Ovary (tissue), 9 donors: Measurements from ENCODE around the gene MLEC. TPM values are rescaled to one million over a fixed set of nuclear protein-coding genes. Genes with fewer than 3 reads are reported as not detected.

Experiments
- DNase-seq, 5 donors: peaks; one replicate each; pipeline ENCODE4 v3.0.0-alpha.2; 2019 to 2020
- H3K27ac ChIP-seq, 2 donors: fragments of 200-600 bp; one replicate each; pipeline versions ENCODE4 v1.5.1 to v1.8.0; 2019 to 2022
- H3K27me3 ChIP-seq: fragments of 200-600 bp; one replicate; pipeline ENCODE4 v1.8.0; 2022
- H3K36me3 ChIP-seq: fragments of 200-600 bp; sonication (generic); one replicate; pipeline ENCODE4 v1.5.1; 2019
- H3K4me1 ChIP-seq: one replicate; pipeline ENCODE4 v1.8.1; 2013; ENCODE audit warnings: mild to moderate bottlenecking, moderate library complexity; ENCODE audit not compliant: insufficient read depth
- H3K4me3 ChIP-seq: fragments of 200-600 bp; sonication (generic); one replicate; pipeline ENCODE4 v1.5.1; 2017
- H3K9me3 ChIP-seq, 2 donors: fragments of 200-600 bp in 1 of 2; sonication (generic) in 1 of 2; one replicate each; pipeline versions ENCODE4 v1.5.1 to v1.8.1; 2013 to 2019; ENCODE audit warnings: mild to moderate bottlenecking in 1 of 2, moderate library complexity in 1 of 2
- EP300 ChIP-seq: sonication (generic); formaldehyde crosslinking; IDR thresholded peaks from one replicate; pipeline ENCODE4 v1.6.1; 2017; ENCODE audit warnings: antibody characterized with exemption
- POLR2A ChIP-seq: fragments of 450-650 bp; IDR thresholded peaks from one replicate; pipeline ENCODE4 v1.6.1; 2017; ENCODE audit warnings: antibody characterized with exemption, mild to moderate bottlenecking, moderate library complexity
- WGBS, 3 donors: extraction: QIAGEN DNeasy Blood & Tissue Kit in 1 of 3; methylation state at CpG; one replicate each; pipeline versions ENCODE4 v1.1.5 to v1.1.7; 2013 to 2017; 5-methylcytosine and 5-hydroxymethylcytosine counted together
- intact Hi-C, 4 donors: fragments of 100-400 bp; cut with DNase I; formaldehyde crosslinking; loops; one replicate each; pipeline versions ENCODE4 v1.11.0 to v1.15.1; 2022 to 2023
- polyA plus RNA-seq, 2 donors: library from polyadenylated mRNA; stranded (reverse); fragments of 200-250 nt in 1 of 2; fragments of 350-450 nt in 1 of 2; fragmentation: Illumina TruSeq in 1 of 2; extraction: RNeasy Lipid Tissue Mini Kit (QIAGEN cat#74804) in 1 of 2; gene quantifications; one replicate each; pipeline ENCODE4 v1.2.3, GENCODE V29; 2013 to 2014
- total RNA-seq, 7 donors: library from RNA; depleted of rRNA in 2 of 7; stranded (reverse); fragments of >200 nt in 2 of 7; fragmentation: NEBNext Ultra II Directional in 3 of 7; extraction: Animal tissue kit (Norgen Biotek cat#: 25700) in 3 of 7; gene quantifications; one replicate each; pipeline versions ENCODE4 v1.1.0 to v1.2.4, GENCODE V29; 2016 to 2023
- TF ChIP-seq, protein P1 (sequence below), 3 donors: fragments of 450-650 bp in 2 of 3; fragments of 200-600 bp in 1 of 3; IDR thresholded peaks; one replicate each; pipeline versions ENCODE4 v1.5.1 to v1.8.0; 2016 to 2022; ENCODE audit warnings: antibody characterized with exemption in 3 of 3, mild to moderate bottlenecking in 1 of 3
- donor health status: DM: no; HTN: no; CAD: no; lungs with moderate emphysema.
- donor health status: DM: no; HTN: no; CAD: no.
- donor health status: Bipolar disorder and iron deficiency.
- donor health status: DM: yes; HTN: yes; CAD: no.
- donor health status: DM: no; HTN: no; CAD: no.
- donor health status: DM: yes; HTN: yes; CAD: no.

Gene MLEC
- total and polyA plus RNA-seq, 9 donors: 29.2 to 169 (median 101) TPM

DNA sequence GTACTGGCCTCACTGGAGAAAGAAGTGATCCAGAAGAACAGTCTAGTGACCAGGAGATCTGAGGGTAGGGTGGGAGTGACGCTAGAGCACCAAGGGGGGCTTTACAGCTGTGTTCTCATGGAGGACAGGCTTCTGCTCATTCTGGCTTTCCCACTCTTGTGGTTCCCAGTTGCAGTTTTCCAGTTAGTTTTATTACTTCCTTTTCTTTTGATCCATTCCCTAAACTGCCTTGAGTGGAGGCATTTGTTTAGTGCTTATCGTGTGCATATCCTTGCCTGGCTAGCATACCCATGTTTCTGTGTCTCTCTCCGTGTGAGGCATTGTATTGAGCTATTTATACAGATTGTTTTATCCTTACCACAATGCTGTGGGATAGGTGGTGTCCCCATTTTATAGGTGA is 4.0 kb downstream of the MLEC start:
- TF ChIP-seq EP300 (no peak), POLR2A (no peak)
- TF ChIP-seq, protein P1, sequence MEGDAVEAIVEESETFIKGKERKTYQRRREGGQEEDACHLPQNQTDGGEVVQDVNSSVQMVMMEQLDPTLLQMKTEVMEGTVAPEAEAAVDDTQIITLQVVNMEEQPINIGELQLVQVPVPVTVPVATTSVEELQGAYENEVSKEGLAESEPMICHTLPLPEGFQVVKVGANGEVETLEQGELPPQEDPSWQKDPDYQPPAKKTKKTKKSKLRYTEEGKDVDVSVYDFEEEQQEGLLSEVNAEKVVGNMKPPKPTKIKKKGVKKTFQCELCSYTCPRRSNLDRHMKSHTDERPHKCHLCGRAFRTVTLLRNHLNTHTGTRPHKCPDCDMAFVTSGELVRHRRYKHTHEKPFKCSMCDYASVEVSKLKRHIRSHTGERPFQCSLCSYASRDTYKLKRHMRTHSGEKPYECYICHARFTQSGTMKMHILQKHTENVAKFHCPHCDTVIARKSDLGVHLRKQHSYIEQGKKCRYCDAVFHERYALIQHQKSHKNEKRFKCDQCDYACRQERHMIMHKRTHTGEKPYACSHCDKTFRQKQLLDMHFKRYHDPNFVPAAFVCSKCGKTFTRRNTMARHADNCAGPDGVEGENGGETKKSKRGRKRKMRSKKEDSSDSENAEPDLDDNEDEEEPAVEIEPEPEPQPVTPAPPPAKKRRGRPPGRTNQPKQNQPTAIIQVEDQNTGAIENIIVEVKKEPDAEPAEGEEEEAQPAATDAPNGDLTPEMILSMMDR (IDR thresholded peaks at IDR 0.05): no peak
- no peak for DNase-seq
- Histone ChIP-seq H3K9me3 (no peaks in the 10 kb centered on the region), H3K4me3 (no peak overlapping the region), H3K27ac (no peak overlapping the region), H3K4me1 (peaks cover 9% of the 10 kb centered on the region), H3K36me3 (no peaks in the 10 kb centered on the region), H3K27me3 (no peaks in the 10 kb centered on the region)
- 51 to 67% (median 57%) methylated on average over 3 of the region's 3 CpGs for WGBS, 3 donors
- intact Hi-C loops: no loop called here

DNA sequence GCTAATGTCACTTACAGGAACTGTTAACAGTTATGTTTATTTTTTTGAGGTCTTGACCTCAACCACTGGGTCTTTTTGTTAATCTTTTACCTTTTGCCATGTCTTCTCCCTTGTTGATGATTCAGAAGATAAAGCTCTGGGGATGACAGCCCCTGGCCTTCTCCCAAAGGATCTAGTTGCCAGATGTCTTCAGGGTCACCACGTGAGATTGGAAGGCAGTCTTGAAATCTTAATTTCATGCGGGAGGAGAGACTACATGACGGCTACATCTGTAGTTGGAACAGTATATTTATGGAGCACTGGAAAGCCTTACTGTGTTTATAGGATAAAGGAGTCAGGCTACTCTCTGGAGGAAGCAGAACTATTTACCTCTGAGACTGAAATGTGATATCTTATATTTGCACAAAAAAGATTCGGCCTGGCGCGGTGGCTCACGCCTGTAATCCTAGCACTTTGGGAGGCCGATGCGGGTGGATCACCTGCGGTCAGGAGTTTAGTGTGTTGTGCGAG is 5.6 kb downstream of the MLEC start:
- no peaks in the 10 kb centered on the region for H3K27me3 ChIP-seq
- H3K27ac ChIP-seq: no peak overlapping the region
- TF ChIP-seq POLR2A (no peak), EP300 (no peak)
- TF ChIP-seq, protein P1 (IDR thresholded peaks at IDR 0.05): no peak
- no peaks in the 10 kb centered on the region for H3K9me3 ChIP-seq
- peaks cover 9% of the 10 kb centered on the region for H3K4me1 ChIP-seq
- no peaks in the 10 kb centered on the region for H3K36me3 ChIP-seq
- 76 to 78% (median 76%) methylated on average over 11 of the region's 11 CpGs for WGBS, 3 donors
- H3K4me3 ChIP-seq: no peak overlapping the region
- intact Hi-C loops: no loop called here
- DNase-seq: no peak

GRCh38 chr12:120693848-120694247 is 6.9 kb downstream of the MLEC start:
- no peaks in the 10 kb centered on the region for H3K9me3 ChIP-seq
- no peak overlapping the region for H3K4me3 ChIP-seq
- TF ChIP-seq, protein P1 (IDR thresholded peaks at IDR 0.05): no peak
- no peak for TF ChIP-seq POLR2A
- no peak for TF ChIP-seq EP300
- peaks cover 7% of the 10 kb centered on the region for H3K4me1 ChIP-seq
- H3K36me3 ChIP-seq: no peaks in the 10 kb centered on the region
- intact Hi-C loops: no loop called here
- DNase-seq: no peak
- H3K27ac ChIP-seq: no peak overlapping the region
- H3K27me3 ChIP-seq: no peaks in the 10 kb centered on the region
- WGBS, 3 donors: 90 to 95% (median 90%) methylated on average over 4 of the region's 4 CpGs

- TF ChIP-seq EP300 (no peak), POLR2A (no peak)
- TF ChIP-seq, protein P1 (IDR thresholded peaks at IDR 0.05): no peak
- intact Hi-C loops: no loop called here
- 70 to 85% (median 79%) methylated on average over 6 of the region's 6 CpGs for WGBS, 3 donors
Measured at GRCh38 chr12:120696626-120697025, 9.7 kb downstream of the MLEC start.

More at GRCh38 chr12:120696626-120697025, 9.7 kb downstream of the MLEC start:
- H3K4me3 ChIP-seq: no peak overlapping the region
- H3K4me1 ChIP-seq: no peaks in the 10 kb centered on the region
- no peaks in the 10 kb centered on the region for H3K9me3 ChIP-seq
- H3K27me3 ChIP-seq: no peaks in the 10 kb centered on the region
- no peaks in the 10 kb centered on the region for H3K36me3 ChIP-seq
- H3K27ac ChIP-seq: no peak overlapping the region
- no peak for DNase-seq
